ENCODE data around the gene CHTOP. TPM values are rescaled to one million over a fixed set of nuclear protein-coding genes. Genes with fewer than 3 reads are reported as not detected.

Gene CHTOP
- total RNA-seq, 1 donor from 2014 or later: 129 TPM

- TF ChIP-seq CTCF (IDR thresholded peaks at IDR 0.05; ENCODE audit: unreplicated experiment): no peak
- H3K36me3 Mint-ChIP-seq (ENCODE audit: insufficient read depth): no peaks in the 10 kb centered on the region
Observed at GRCh38 chr1:153693466-153693865, 59.6 kb downstream of the CHTOP start.

More at GRCh38 chr1:153693466-153693865, 59.6 kb downstream of the CHTOP start:
- Mint-ChIP-seq H3K4me1 (ENCODE audit: low read depth) (peaks cover 12% of the 10 kb centered on the region), H3K27ac (no peak overlapping the region), H3K27me3 (no peaks in the 10 kb centered on the region), H3K4me3 (ENCODE audit: low read depth) (no peak overlapping the region), H3K9me3 (ENCODE audit: low read depth) (no peaks in the 10 kb centered on the region)
- no peak for DNase-seq (ENCODE audit: low spot score, unreplicated experiment)

Small RNA genes lying within 50 kb of the gene (microRNA-seq; reads per million reads assigned to microRNA genes)
- gene MIR8083 (ENCODE audit: borderline number of aligned reads, unreplicated experiment): not detected

Other genes starting within 250 kb of the CHTOP start
- not detected in 2 replicates for gene S100A8, start 243.0 kb upstream of the CHTOP start, total RNA-seq
- not detected in 2 replicates for gene S100A7A, start 217.5 kb upstream of the CHTOP start, total RNA-seq
- not detected in 2 replicates for gene S100A7, start 173.4 kb upstream of the CHTOP start, total RNA-seq
- gene S100A6, start 98.1 kb upstream of the CHTOP start, total RNA-seq: 12.5 and 14.8 TPM in 2 replicates
- gene S100A5, start 93.1 kb upstream of the CHTOP start, total RNA-seq: not detected in 2 replicates
- 7.6 and 11.1 TPM in 2 replicates for gene S100A4, start 88.3 kb upstream of the CHTOP start, total RNA-seq
- gene S100A3, start 84.8 kb upstream of the CHTOP start, total RNA-seq: 0.46 and 1.5 TPM in 2 replicates
- gene S100A2, start 68.2 kb upstream of the CHTOP start, total RNA-seq: 0.36 and 1.6 TPM in 2 replicates
- 46.8 and 50.2 TPM in 2 replicates for gene S100A16, start 20.9 kb upstream of the CHTOP start, total RNA-seq
- 1.4 and 2.8 TPM in 2 replicates for gene S100A14, start 17.7 kb upstream of the CHTOP start, total RNA-seq
- 63.6 and 67.5 TPM in 2 replicates for gene S100A13, start 6.6 kb upstream of the CHTOP start, total RNA-seq
- gene S100A1, start 5.6 kb upstream of the CHTOP start, total RNA-seq: 0.80 TPM in 1 of 2 replicates, not detected in the other
- gene SNAPIN, start 24.6 kb downstream of the CHTOP start, total RNA-seq: 38.0 and 42.3 TPM in 2 replicates
- 261 and 262 TPM in 2 replicates for gene ILF2, start 36.9 kb downstream of the CHTOP start, total RNA-seq
- gene NPR1, start 44.6 kb downstream of the CHTOP start, total RNA-seq: 0.41 and 0.51 TPM in 2 replicates
- 145 and 152 TPM in 2 replicates for gene INTS3, start 94.0 kb downstream of the CHTOP start, total RNA-seq
- 29.5 and 36.6 TPM in 2 replicates for gene SLC27A3, start 141.3 kb downstream of the CHTOP start, total RNA-seq

Measured in progenitor cell of endocrine pancreas (in vitro differentiated cells).